Endothelial cell of umbilical vein (primary cell): ENCODE data around the gene CCDC160. TPM values are rescaled to one million over a fixed set of nuclear protein-coding genes. Genes with fewer than 3 reads are reported as not detected.

Experiments used
- BruUV-seq: library from RNA; stranded (reverse); fragments of 400-500 nt; replicated peaks from 2 replicates; lab custom pipeline; 2021; lab: Mats Ljungman, UMichigan
- CTCF ChIA-PET: fragments of 300-600, 350-600 bp; sonication (Branson Sonifier 250); formaldehyde crosslinking; loops from one replicate; lab custom pipeline; 2021; ENCODE audit warnings: antibody characterized with exemption, inconsistent platforms; lab: Charles Lee
- POLR2A ChIA-PET: fragments of 300-600, 350-600 bp; sonication (Branson Sonifier 250); formaldehyde crosslinking; loops from one replicate; lab custom pipeline; 2021; ENCODE audit warnings: antibody characterized with exemption, inconsistent platforms; lab: Charles Lee
- DNase-seq: peaks from one replicate; pipeline ENCODE4 v3.0.0-alpha.2; 2011; ENCODE audit warnings: low read depth, low spot score
- FAIRE-seq: peaks from 2 replicates; lab custom pipeline; 2011; peaks lifted over from hg19 to GRCh38; lab: Jason Lieb, UNC
- H2AFZ ChIP-seq: 2 replicates; pipeline ENCODE4 v1.6.0; 2012; ENCODE audit warnings: low read depth, low read length, control low read depth, inconsistent platforms
- H3K27ac ChIP-seq: 2 replicates; pipeline ENCODE4 v1.5.1; 2011; ENCODE audit warnings: low read depth, mild to moderate bottlenecking, control low read depth, low read length, moderate library complexity; ENCODE audit not compliant: insufficient read depth
- H3K27me3 ChIP-seq, 2 experiments: 2 replicates each; pipeline versions ENCODE4 v1.6.0 to v1.6.1; 2011; ENCODE audit warnings: low read length in 2 of 2, mixed read lengths in 1 of 2; ENCODE audit not compliant: control insufficient read depth in 2 of 2, insufficient read depth in 2 of 2
- H3K36me3 ChIP-seq, 2 experiments: 2 replicates in 1 of 2; 3 replicates in 1 of 2; pipeline ENCODE4 v1.5.1; 2011; ENCODE audit warnings: low read length in 2 of 2, mild to moderate bottlenecking in 1 of 2, moderate library complexity in 1 of 2; ENCODE audit not compliant: control insufficient read depth in 2 of 2, insufficient read depth in 2 of 2; ENCODE audit errors: extremely low read depth in 1 of 2
- H3K4me1 ChIP-seq: 3 replicates; pipeline ENCODE4 v1.5.1; 2011; ENCODE audit warnings: mild to moderate bottlenecking, low read length; ENCODE audit not compliant: control insufficient read depth, insufficient read depth; ENCODE audit errors: extremely low read depth
- H3K4me2 ChIP-seq: 2 replicates; pipeline ENCODE4 v1.6.1; 2011; ENCODE audit warnings: low read length, control low read depth, mixed read lengths; ENCODE audit not compliant: insufficient read depth
- H3K4me3 ChIP-seq, 3 experiments: fragments of 200-600 bp in 1 of 3; sonication (generic), shearing (Covaris generic) in 1 of 3; replicated peaks in 1 of 3; 2 replicates each; pipeline ENCODE4 v1.5.1; 2011 to 2016; ENCODE audit warnings: control low read depth in 3 of 3, low read length in 3 of 3, mild to moderate bottlenecking in 2 of 3, inconsistent platforms in 1 of 3, low read depth in 1 of 3, moderate library complexity in 1 of 3; ENCODE audit not compliant: insufficient read depth in 1 of 3
- H3K79me2 ChIP-seq: 2 replicates; pipeline ENCODE4 v1.6.0; 2012; ENCODE audit warnings: low read length, inconsistent platforms; ENCODE audit not compliant: control insufficient read depth, insufficient read depth
- H3K9ac ChIP-seq: replicated peaks from 2 replicates; pipeline ENCODE3; 2011; ENCODE audit warnings: low read length, control low read depth; ENCODE audit not compliant: insufficient read depth; ENCODE audit errors: extremely low read depth
- H3K9me1 ChIP-seq: replicated peaks from 3 replicates; pipeline ENCODE4 v1.6.0; 2011; ENCODE audit warnings: mild to moderate bottlenecking, low read length; ENCODE audit not compliant: control insufficient read depth, insufficient read depth; ENCODE audit errors: extremely low read depth
- H3K9me3 ChIP-seq: replicated peaks from 2 replicates; pipeline ENCODE4 v1.5.1; 2012; ENCODE audit warnings: low read length, inconsistent platforms; ENCODE audit not compliant: control insufficient read depth, insufficient read depth
- H4K20me1 ChIP-seq: replicated peaks from 2 replicates; pipeline ENCODE3; 2011; ENCODE audit warnings: mild to moderate bottlenecking, low read length; ENCODE audit not compliant: control insufficient read depth, insufficient read depth; ENCODE audit errors: extremely low read depth
- FOS ChIP-seq: IDR thresholded peaks from 2 replicates; pipeline ENCODE4 v1.6.1; 2011; ENCODE audit warnings: mild to moderate bottlenecking, low read length, moderate library complexity, borderline replicate concordance; ENCODE audit not compliant: insufficient read depth
- GATA2 ChIP-seq: IDR thresholded peaks from 2 replicates; pipeline ENCODE4 v1.7.0; 2011; ENCODE audit warnings: low read depth, mild to moderate bottlenecking, moderate library complexity, mixed read lengths, low read length; ENCODE audit not compliant: insufficient read length, insufficient read depth
- JUN ChIP-seq: IDR thresholded peaks from 2 replicates; pipeline ENCODE4 v1.6.1; 2011; ENCODE audit warnings: borderline replicate concordance, low read depth; ENCODE audit not compliant: insufficient read length, insufficient read depth
- MYC ChIP-seq: IDR thresholded peaks from one replicate; pipeline ENCODE4 v1.6.1; 2011; ENCODE audit warnings: mild to moderate bottlenecking, low read depth, low read length
- POLR2A ChIP-seq: IDR thresholded peaks from 2 replicates; pipeline ENCODE4 v1.6.1; 2012; ENCODE audit warnings: low read depth, mild to moderate bottlenecking, control low read depth, low read length
- POLR2AphosphoS5 ChIP-seq: IDR thresholded peaks from 2 replicates; pipeline ENCODE4 v1.6.1; 2012; ENCODE audit warnings: low read depth, mild to moderate bottlenecking, control low read depth, low read length, moderate library complexity; ENCODE audit not compliant: insufficient read depth
- dilution Hi-C: fragments of 300-500 bp; cut with MboI; formaldehyde crosslinking; loops from one replicate; pipeline ENCODE4 v1.15.0; 2019; ENCODE audit warnings: low sequenced_read_pairs; ENCODE audit not compliant: extremely low pct_ligation_motif_present
- intact Hi-C: fragments of 100-400 bp; cut with micrococcal nuclease; formaldehyde crosslinking; loops from one replicate; pipeline ENCODE4 v1.10.0; 2022
- polyA plus RNA-seq, 4 experiments: library from polyadenylated mRNA; depleted of rRNA in 3 of 4; stranded (reverse) in 3 of 4; unstranded in 1 of 4; fragments of >200 nt; gene quantifications; 2 replicates each; pipeline versions ENCODE4 v1.2.1 to v1.2.3, GENCODE V29; 2011 to 2012; ENCODE audit warnings: missing spikeins in 1 of 4
- total RNA-seq: library from RNA; stranded (reverse); gene quantifications from 2 replicates; pipeline ENCODE4 v1.2.3, GENCODE V29; 2021
- TF ChIP-seq, protein P1 (sequence below): IDR thresholded peaks from 2 replicates; pipeline ENCODE4 v1.6.1; 2011; ENCODE audit not compliant: insufficient read depth, insufficient read length
- TF ChIP-seq, protein P2 (sequence below), 2 donors: IDR thresholded peaks; 1 replicate in 1 of 2; 2 replicates in 1 of 2; pipeline ENCODE4 v1.5.1; 2011; ENCODE audit warnings: low read length in 2 of 2, mild to moderate bottlenecking in 2 of 2, moderate library complexity in 2 of 2, control low read depth in 1 of 2, inconsistent platforms in 1 of 2, low read depth in 1 of 2; ENCODE audit not compliant: insufficient read depth in 1 of 2; ENCODE audit errors: extremely low read depth in 1 of 2

CCDC160 gene
- total and polyA plus RNA-seq, 2 donors (not counting 3 experiments of a cell fraction or from before 2014, with no cell fraction given) = not detected

DNA sequence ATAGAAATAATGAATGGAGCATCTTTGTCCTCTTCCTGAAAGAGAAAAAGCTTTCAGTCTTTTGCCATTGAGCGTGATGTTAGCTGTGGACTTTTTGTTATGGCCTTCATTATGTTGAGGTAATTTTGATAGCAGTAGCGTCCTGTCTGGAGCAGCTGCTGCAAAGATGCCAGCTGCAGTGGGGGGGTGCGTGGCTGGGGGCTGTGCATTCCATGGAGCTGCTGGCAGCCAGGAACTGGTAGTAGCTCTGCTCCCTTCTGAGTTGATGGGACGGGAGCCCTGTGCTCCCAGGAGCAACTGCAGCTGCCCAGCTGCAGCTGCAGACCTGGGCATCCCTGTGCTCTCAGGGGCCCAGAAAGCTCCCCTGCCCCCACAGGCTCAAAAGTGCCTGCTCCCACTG, 50.4 kb downstream of the CCDC160 start:
- DNase-seq (no peak), FAIRE-seq (no peak)
- H3K27me3 ChIP-seq = no peaks in the 10 kb centered on the region
- no peak overlapping the region for H3K27ac ChIP-seq
- POLR2A ChIA-PET = no interaction called here
- H3K4me1 ChIP-seq = no peaks in the 10 kb centered on the region
- H3K4me2 ChIP-seq = no peak overlapping the region
- intact Hi-C loops = no loop called here
- CTCF ChIA-PET = no interaction called here
- no peak overlapping the region for H2AFZ ChIP-seq
- TF ChIP-seq JUN (no peak), FOS (no peak), MYC (no peak), POLR2AphosphoS5 (no peak), GATA2 (no peak), POLR2A (no peak)
- TF ChIP-seq, protein P1, sequence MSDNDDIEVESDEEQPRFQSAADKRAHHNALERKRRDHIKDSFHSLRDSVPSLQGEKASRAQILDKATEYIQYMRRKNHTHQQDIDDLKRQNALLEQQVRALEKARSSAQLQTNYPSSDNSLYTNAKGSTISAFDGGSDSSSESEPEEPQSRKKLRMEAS = no peak
- TF ChIP-seq, protein P2, sequence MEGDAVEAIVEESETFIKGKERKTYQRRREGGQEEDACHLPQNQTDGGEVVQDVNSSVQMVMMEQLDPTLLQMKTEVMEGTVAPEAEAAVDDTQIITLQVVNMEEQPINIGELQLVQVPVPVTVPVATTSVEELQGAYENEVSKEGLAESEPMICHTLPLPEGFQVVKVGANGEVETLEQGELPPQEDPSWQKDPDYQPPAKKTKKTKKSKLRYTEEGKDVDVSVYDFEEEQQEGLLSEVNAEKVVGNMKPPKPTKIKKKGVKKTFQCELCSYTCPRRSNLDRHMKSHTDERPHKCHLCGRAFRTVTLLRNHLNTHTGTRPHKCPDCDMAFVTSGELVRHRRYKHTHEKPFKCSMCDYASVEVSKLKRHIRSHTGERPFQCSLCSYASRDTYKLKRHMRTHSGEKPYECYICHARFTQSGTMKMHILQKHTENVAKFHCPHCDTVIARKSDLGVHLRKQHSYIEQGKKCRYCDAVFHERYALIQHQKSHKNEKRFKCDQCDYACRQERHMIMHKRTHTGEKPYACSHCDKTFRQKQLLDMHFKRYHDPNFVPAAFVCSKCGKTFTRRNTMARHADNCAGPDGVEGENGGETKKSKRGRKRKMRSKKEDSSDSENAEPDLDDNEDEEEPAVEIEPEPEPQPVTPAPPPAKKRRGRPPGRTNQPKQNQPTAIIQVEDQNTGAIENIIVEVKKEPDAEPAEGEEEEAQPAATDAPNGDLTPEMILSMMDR (IDR thresholded peaks at IDR 0.05; ENCODE audit: extremely low read depth in 1 of 2, insufficient read depth in 1 of 2, low read depth in 1 of 2, low read length in 2 of 2) = no peak
- no peaks in the 10 kb centered on the region for H4K20me1 ChIP-seq
- H3K36me3 ChIP-seq = no peaks in the 10 kb centered on the region
- no peaks in the 10 kb centered on the region for H3K9me1 ChIP-seq
- BruUV-seq = no TSS peak
- H3K79me2 ChIP-seq = no peaks in the 10 kb centered on the region
- no peaks in the 10 kb centered on the region for H3K9me3 ChIP-seq
- H3K4me3 ChIP-seq = no peak overlapping the region
- dilution Hi-C loops = no loop called here
- no peak overlapping the region for H3K9ac ChIP-seq
